Left hindlimb (tissue), 1 donor: ENCODE results near the gene OSBPL3.
"Not testable (repeated sequence)": the region's sequence is repeated elsewhere in the genome, so short reads cannot be mapped to it uniquely, and the experiment has no call there.

Experiments
- DNase-seq: peaks from one replicate; pipeline ENCODE4 v3.0.0-alpha.2; 2018

OSBPL3 gene

GRCh38 chr7:24917510-24918239, 62.3 kb downstream of the OSBPL3 start:
- no peak for DNase-seq

- no peak for DNase-seq
These were observed 63.4 kb downstream of the OSBPL3 start for GRCh38 chr7:24916463-24917040.

- DNase-seq, result no peak
These were observed 65.5 kb downstream of the OSBPL3 start for GRCh38 chr7:24914465-24914859.

- DNase-seq, result no peak
These were observed 66.0 kb downstream of the OSBPL3 start for GRCh38 chr7:24913801-24914464.

GRCh38 chr7:24912874-24913514, 67.0 kb downstream of the OSBPL3 start:
- no peak for DNase-seq

GRCh38 chr7:24912424-24912823, 67.6 kb downstream of the OSBPL3 start:
- no peak for DNase-seq

- no peak for DNase-seq
These were observed 68.8 kb downstream of the OSBPL3 start for GRCh38 chr7:24911213-24911603.

GRCh38 chr7:24910551-24911212, 69.3 kb downstream of the OSBPL3 start:
- DNase-seq, result no peak

- no peak for DNase-seq
These were observed 71.3 kb downstream of the OSBPL3 start for GRCh38 chr7:24908727-24909126.

GRCh38 chr7:24908166-24908565, 71.8 kb downstream of the OSBPL3 start:
- no peak for DNase-seq

- no peak for DNase-seq
These were observed 72.6 kb downstream of the OSBPL3 start for GRCh38 chr7:24907311-24907886.

- DNase-seq, result no peak
These were observed 73.8 kb downstream of the OSBPL3 start for GRCh38 chr7:24905996-24906770.

- DNase-seq, result not testable (repeated sequence)
These were observed 76.0 kb downstream of the OSBPL3 start for GRCh38 chr7:24903992-24904391.

GRCh38 chr7:24903559-24903958, 76.4 kb downstream of the OSBPL3 start:
- no peak for DNase-seq

GRCh38 chr7:24902931-24903330, 77.0 kb downstream of the OSBPL3 start:
- DNase-seq, result no peak

- DNase-seq, result no peak
These were observed 77.7 kb downstream of the OSBPL3 start for GRCh38 chr7:24902276-24902675.

- no peak for DNase-seq
These were observed 80.1 kb downstream of the OSBPL3 start for GRCh38 chr7:24899905-24900304.

GRCh38 chr7:24899161-24899560, 80.8 kb downstream of the OSBPL3 start:
- DNase-seq, result no peak

- no peak for DNase-seq
These were observed 81.3 kb downstream of the OSBPL3 start for GRCh38 chr7:24898691-24899090.

- no peak for DNase-seq
These were observed 83.9 kb downstream of the OSBPL3 start for GRCh38 chr7:24896031-24896501.

GRCh38 chr7:24894429-24895221, 85.4 kb downstream of the OSBPL3 start:
- DNase-seq, result no peak
